Measurements from ENCODE around the gene PLA2G4D. TPM values are rescaled to one million over a fixed set of nuclear protein-coding genes. Genes with fewer than 3 reads are reported as not detected.

Gene PLA2G4D
- total RNA-seq, 1 donor from 2014 or later = not detected

DNA sequence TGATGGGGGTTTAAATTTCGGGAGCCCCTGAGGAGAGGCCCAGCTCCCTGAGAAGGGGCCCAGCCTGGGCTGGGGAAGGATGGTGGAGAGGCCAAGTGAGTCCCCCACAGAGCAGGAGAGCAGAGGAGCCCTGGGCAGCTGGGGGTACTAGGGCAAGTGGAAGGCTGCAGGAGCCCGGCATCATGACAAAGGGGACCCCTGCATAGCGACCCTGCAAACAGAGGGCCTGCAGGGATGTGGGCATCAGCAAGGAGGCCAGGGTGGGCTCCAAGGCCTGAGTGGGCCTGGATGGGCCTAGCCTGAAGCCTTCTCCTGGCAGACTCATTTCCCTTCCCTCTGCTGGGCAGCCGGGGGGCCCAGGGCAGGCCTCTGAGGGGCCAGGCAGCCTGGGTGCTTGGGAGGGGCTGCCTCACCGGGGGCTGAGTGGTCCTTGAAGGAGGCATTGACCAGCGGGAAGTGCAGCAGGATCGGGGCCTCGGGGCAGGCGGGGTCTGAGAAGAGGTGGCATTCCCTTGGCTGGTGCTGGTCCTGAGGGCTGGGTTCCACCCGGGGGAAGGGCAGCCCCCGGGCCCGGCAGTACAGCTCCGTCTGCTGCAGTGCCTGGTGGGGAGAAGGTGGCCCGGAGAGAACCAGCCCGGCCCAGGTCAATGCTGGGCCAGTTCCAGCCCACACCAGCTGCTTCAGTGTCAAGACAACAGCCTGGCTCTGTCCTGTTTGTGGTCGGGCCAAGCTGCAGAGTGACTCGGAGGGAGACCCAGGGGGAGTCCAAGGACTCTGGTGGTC, 24.7 kb downstream of the PLA2G4D start:
- peaks cover 4% of the 10 kb centered on the region for H3K36me3 Mint-ChIP-seq (ENCODE audit: unreplicated experiment)
- no peak for DNase-seq
- H3K4me3 Mint-ChIP-seq (ENCODE audit: unreplicated experiment) = no peak overlapping the region
- peaks cover 8% of the 10 kb centered on the region for H3K9me3 Mint-ChIP-seq (ENCODE audit: unreplicated experiment)
- H3K4me1 Mint-ChIP-seq (ENCODE audit: low read depth, unreplicated experiment) = no peaks in the 10 kb centered on the region
- peaks cover 9% of the 10 kb centered on the region for H3K27me3 Mint-ChIP-seq (ENCODE audit: unreplicated experiment)
- no peak overlapping the region for H3K27ac Mint-ChIP-seq (ENCODE audit: unreplicated experiment)
- TF ChIP-seq, protein P1, sequence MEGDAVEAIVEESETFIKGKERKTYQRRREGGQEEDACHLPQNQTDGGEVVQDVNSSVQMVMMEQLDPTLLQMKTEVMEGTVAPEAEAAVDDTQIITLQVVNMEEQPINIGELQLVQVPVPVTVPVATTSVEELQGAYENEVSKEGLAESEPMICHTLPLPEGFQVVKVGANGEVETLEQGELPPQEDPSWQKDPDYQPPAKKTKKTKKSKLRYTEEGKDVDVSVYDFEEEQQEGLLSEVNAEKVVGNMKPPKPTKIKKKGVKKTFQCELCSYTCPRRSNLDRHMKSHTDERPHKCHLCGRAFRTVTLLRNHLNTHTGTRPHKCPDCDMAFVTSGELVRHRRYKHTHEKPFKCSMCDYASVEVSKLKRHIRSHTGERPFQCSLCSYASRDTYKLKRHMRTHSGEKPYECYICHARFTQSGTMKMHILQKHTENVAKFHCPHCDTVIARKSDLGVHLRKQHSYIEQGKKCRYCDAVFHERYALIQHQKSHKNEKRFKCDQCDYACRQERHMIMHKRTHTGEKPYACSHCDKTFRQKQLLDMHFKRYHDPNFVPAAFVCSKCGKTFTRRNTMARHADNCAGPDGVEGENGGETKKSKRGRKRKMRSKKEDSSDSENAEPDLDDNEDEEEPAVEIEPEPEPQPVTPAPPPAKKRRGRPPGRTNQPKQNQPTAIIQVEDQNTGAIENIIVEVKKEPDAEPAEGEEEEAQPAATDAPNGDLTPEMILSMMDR (IDR thresholded peaks at IDR 0.05; ENCODE audit: partially characterized antibody, unreplicated experiment) = no peak

DNA sequence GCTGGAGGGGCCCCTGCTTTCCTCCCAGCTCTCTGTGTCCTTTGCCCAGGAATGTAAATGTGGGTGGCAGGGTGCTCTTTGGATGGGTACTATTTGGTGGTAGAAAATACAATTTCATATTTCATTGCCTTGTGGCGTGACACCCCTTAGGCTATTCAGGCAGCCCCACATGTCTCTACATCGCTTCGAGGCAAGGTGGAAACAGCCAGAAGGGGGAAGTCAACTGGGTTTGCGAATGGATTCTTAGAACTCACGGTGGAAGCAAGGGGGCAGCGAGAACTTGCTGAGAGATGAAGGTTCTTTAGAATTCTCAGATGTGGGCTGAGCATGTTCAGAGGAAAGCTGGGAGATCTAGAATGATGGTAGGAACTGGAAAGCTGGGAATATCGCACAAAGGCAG, 25.3 kb downstream of the PLA2G4D start:
- Mint-ChIP-seq H3K27me3 (ENCODE audit: unreplicated experiment) (peaks cover 9% of the 10 kb centered on the region), H3K27ac (ENCODE audit: unreplicated experiment) (no peak overlapping the region), H3K4me1 (ENCODE audit: low read depth, unreplicated experiment) (no peaks in the 10 kb centered on the region), H3K36me3 (ENCODE audit: unreplicated experiment) (peaks cover 4% of the 10 kb centered on the region), H3K4me3 (ENCODE audit: unreplicated experiment) (no peak overlapping the region), H3K9me3 (ENCODE audit: unreplicated experiment) (peaks cover 9% of the 10 kb centered on the region)
- TF ChIP-seq, protein P1 (IDR thresholded peaks at IDR 0.05; ENCODE audit: partially characterized antibody, unreplicated experiment) = no peak
- DNase-seq = no peak

DNA sequence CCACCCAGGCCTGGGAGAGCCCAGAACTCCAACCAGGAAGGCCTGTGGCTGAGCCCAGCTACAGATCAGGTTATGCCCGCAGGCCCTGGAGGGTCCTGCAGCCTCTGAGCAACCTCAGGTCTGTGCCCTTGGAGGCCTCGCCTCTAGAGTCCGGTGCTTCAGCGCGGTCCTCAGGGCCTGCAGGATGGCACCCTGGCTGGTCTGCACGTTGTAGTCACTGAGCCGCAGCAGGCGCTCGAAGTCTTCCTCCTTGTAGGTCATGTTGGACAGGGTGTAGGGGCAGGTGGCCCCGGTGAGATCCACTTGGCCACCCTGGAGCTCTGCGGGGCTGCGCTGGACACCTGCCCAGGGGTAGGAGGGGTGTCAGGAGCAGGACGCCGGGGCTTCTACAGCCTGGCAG, 25.8 kb downstream of the PLA2G4D start:
- H3K4me1 Mint-ChIP-seq (ENCODE audit: low read depth, unreplicated experiment) = no peaks in the 10 kb centered on the region
- H3K9me3 Mint-ChIP-seq (ENCODE audit: unreplicated experiment) = peaks cover 6% of the 10 kb centered on the region
- TF ChIP-seq, protein P1 (IDR thresholded peaks at IDR 0.05; ENCODE audit: partially characterized antibody, unreplicated experiment) = no peak
- peaks cover 4% of the 10 kb centered on the region for H3K36me3 Mint-ChIP-seq (ENCODE audit: unreplicated experiment)
- no peak for DNase-seq
- H3K27me3 Mint-ChIP-seq (ENCODE audit: unreplicated experiment) = peaks cover 9% of the 10 kb centered on the region
- H3K4me3 Mint-ChIP-seq (ENCODE audit: unreplicated experiment) = no peak overlapping the region
- H3K27ac Mint-ChIP-seq (ENCODE audit: unreplicated experiment) = no peak overlapping the region

DNA sequence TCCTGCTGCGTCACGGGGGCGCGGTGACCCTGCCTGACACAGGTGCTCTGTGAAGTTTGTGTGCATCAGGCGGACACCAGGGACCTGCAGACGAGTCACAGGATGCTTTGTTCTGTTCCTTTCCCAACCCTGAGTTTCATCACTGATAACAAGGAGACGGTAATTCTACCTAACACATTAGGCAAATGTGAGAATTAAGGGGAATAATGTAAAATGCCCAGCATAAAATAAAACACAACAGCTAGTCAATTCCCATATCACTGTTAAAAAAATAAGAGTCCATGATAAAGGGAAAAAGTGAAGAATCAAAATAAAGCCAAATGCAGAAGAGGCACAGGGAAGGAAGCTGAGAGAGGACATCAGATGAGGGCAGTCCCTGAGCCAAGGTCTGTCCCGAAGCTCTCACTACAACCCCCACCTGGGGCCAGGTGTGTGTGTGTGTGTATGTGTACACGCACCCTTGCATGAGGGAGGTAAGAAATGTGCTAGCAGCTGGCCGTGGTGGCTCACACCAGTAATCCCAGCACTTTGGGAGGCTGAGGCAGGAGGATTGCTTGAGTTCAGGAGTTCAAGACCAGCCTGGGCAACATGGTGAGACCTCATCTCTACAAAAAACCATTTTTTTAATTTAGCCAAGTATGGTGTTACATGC, 27.5 kb downstream of the PLA2G4D start:
- Mint-ChIP-seq H3K9me3 (ENCODE audit: unreplicated experiment) (peaks cover 4% of the 10 kb centered on the region), H3K27ac (ENCODE audit: unreplicated experiment) (no peak overlapping the region), H3K4me1 (ENCODE audit: low read depth, unreplicated experiment) (no peaks in the 10 kb centered on the region), H3K4me3 (ENCODE audit: unreplicated experiment) (no peak overlapping the region), H3K36me3 (ENCODE audit: unreplicated experiment) (peaks cover 4% of the 10 kb centered on the region), H3K27me3 (ENCODE audit: unreplicated experiment) (peaks cover 7% of the 10 kb centered on the region)
- TF ChIP-seq, protein P1 (IDR thresholded peaks at IDR 0.05; ENCODE audit: partially characterized antibody, unreplicated experiment) = no peak
- DNase-seq = no peak

DNA sequence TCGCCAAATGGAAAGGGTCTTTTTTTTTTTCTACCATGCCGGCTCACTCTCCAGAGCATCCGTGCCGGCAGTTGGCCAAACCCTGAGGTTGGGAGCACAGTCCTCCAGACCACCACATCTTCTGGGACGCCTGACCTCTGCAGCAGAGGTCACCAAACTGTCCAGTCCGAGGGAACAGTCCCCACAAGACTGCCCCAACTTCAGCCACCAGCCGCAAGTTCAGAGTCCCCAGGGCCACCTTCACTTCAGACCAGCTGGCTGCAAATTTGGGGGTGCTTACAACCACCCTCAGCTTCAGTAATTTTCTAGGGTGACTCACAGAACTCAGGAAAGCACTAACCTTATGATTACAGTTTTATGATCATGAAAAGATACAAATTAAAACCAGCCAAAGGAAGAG, 28.9 kb downstream of the PLA2G4D start:
- H3K4me3 Mint-ChIP-seq (ENCODE audit: unreplicated experiment) = no peak overlapping the region
- no peak for DNase-seq
- no peaks in the 10 kb centered on the region for H3K4me1 Mint-ChIP-seq (ENCODE audit: low read depth, unreplicated experiment)
- peaks cover 4% of the 10 kb centered on the region for H3K36me3 Mint-ChIP-seq (ENCODE audit: unreplicated experiment)
- H3K27me3 Mint-ChIP-seq (ENCODE audit: unreplicated experiment) = peaks cover 7% of the 10 kb centered on the region
- no peak overlapping the region for H3K27ac Mint-ChIP-seq (ENCODE audit: unreplicated experiment)
- H3K9me3 Mint-ChIP-seq (ENCODE audit: unreplicated experiment) = peaks cover 4% of the 10 kb centered on the region
- TF ChIP-seq, protein P1 (IDR thresholded peaks at IDR 0.05; ENCODE audit: partially characterized antibody, unreplicated experiment) = no peak
